ENCODE data around the gene SPSB2. TPM values are rescaled to one million over a fixed set of nuclear protein-coding genes. Genes with fewer than 3 reads are reported as not detected.

SPSB2 gene
- total and polyA plus RNA-seq, 7 donors = 4.6 to 17.4 (median 10.5) TPM

GRCh38 chr12:6834254-6834653, 38.8 kb downstream of the SPSB2 start:
- no peak for TF ChIP-seq EP300 (IDR thresholded peaks at IDR 0.05)
- TF ChIP-seq, protein P1, sequence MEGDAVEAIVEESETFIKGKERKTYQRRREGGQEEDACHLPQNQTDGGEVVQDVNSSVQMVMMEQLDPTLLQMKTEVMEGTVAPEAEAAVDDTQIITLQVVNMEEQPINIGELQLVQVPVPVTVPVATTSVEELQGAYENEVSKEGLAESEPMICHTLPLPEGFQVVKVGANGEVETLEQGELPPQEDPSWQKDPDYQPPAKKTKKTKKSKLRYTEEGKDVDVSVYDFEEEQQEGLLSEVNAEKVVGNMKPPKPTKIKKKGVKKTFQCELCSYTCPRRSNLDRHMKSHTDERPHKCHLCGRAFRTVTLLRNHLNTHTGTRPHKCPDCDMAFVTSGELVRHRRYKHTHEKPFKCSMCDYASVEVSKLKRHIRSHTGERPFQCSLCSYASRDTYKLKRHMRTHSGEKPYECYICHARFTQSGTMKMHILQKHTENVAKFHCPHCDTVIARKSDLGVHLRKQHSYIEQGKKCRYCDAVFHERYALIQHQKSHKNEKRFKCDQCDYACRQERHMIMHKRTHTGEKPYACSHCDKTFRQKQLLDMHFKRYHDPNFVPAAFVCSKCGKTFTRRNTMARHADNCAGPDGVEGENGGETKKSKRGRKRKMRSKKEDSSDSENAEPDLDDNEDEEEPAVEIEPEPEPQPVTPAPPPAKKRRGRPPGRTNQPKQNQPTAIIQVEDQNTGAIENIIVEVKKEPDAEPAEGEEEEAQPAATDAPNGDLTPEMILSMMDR (IDR thresholded peaks at IDR 0.05) = no peak
- TF ChIP-seq POLR2AphosphoS5 (IDR thresholded peaks at IDR 0.05) = no peak
- TF ChIP-seq POLR2A (IDR thresholded peaks at IDR 0.05) = no peak
- Histone ChIP-seq H3K4me3 (no peak overlapping the region), H3K9me3 (no peaks in the 10 kb centered on the region), H3K27ac (no peak overlapping the region), H3K27me3 (no peaks in the 10 kb centered on the region), H3K4me1 (peaks cover 0 to 21% (median 11%) of the 10 kb centered on the region in 4 donors), H3K36me3 (peaks cover 0 to 64% (median 9%) of the 10 kb centered on the region in 4 donors)
- intact Hi-C loops (cut with DNase I) = no loop called here
- DNase-seq = no peak
- WGBS, 2 donors = 69 to 78% methylated on average over 1 of the region's 1 CpG

DNA sequence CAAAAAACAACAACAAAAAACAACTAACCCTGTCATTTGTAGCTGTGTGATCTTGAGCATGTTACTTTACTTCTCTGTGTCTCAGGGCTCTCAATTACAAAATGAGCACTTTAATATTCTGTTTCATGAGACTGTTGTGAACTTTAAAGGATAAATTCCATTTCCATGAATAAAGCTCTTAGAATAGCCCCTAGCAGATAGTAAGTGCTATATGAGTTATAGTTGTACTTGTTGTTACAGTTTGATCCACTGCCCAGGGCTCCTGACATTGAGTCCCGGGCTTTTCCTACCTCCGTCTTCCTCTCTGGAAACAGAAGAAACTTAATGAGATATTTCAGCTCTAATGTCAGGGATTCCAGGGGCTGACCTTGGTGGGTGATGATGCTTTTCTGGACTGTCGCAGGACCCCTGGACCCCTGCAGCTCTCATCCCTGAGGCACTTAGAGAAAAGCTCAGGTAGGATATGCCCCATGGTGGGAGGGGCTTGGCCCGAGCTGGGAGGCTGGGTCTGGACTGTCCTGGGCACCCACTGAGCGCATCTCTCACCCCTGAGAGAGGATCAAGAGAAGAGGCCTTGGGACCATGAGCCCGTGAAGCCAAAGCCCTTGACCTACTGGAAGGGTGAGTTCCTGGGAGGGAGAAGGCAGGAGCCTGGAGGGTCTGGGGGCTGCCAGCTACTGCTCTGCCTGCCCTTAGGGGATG, 39.8 kb downstream of the SPSB2 start:
- Histone ChIP-seq H3K4me3 (no peak overlapping the region), H3K36me3 (peaks cover 0 to 56% (median 9%) of the 10 kb centered on the region in 4 donors), H3K27me3 (no peaks in the 10 kb centered on the region), H3K4me1 (peaks cover 3 to 28% (median 13%) of the 10 kb centered on the region in 4 donors), H3K9me3 (no peaks in the 10 kb centered on the region), H3K27ac (peak overlapping the region in 1 of 4 donors; percentile 58)
- TF ChIP-seq POLR2AphosphoS5 (IDR thresholded peaks at IDR 0.05) (no peak), EP300 (IDR thresholded peaks at IDR 0.05) (no peak), POLR2A (IDR thresholded peaks at IDR 0.05) (no peak)
- TF ChIP-seq, protein P1 (IDR thresholded peaks at IDR 0.05) = no peak
- intact Hi-C loops (cut with DNase I) = no loop called here
- WGBS, 2 donors = 83 to 87% methylated on average over 6 of the region's 6 CpGs
- no peak for DNase-seq

GRCh38 chr12:6832125-6832524, 41.0 kb downstream of the SPSB2 start:
- Histone ChIP-seq H3K9me3 (no peaks in the 10 kb centered on the region), H3K4me3 (no peak overlapping the region), H3K4me1 (peaks cover 3 to 40% (median 24%) of the 10 kb centered on the region in 4 donors), H3K27me3 (no peaks in the 10 kb centered on the region), H3K36me3 (peaks cover 0 to 44% (median 7%) of the 10 kb centered on the region in 4 donors), H3K27ac (no peak overlapping the region)
- intact Hi-C loops (cut with DNase I) = no loop called here
- DNase-seq = no peak
- WGBS, 2 donors = 89 to 90% methylated on average over 4 of the region's 4 CpGs
- TF ChIP-seq, protein P1 (IDR thresholded peaks at IDR 0.05) = no peak
- TF ChIP-seq EP300 (IDR thresholded peaks at IDR 0.05) (no peak), POLR2AphosphoS5 (IDR thresholded peaks at IDR 0.05) (no peak), POLR2A (IDR thresholded peaks at IDR 0.05) (no peak)

GRCh38 chr12:6831450-6831995, 41.6 kb downstream of the SPSB2 start:
- H3K27me3 ChIP-seq = no peaks in the 10 kb centered on the region
- H3K36me3 ChIP-seq = peaks cover 0 to 38% (median 6%) of the 10 kb centered on the region in 4 donors
- TF ChIP-seq POLR2A (IDR thresholded peaks at IDR 0.05) (no peak), EP300 (IDR thresholded peaks at IDR 0.05) (no peak), POLR2AphosphoS5 (IDR thresholded peaks at IDR 0.05) (no peak)
- TF ChIP-seq, protein P1 (IDR thresholded peaks at IDR 0.05) = no peak
- no peaks in the 10 kb centered on the region for H3K9me3 ChIP-seq
- no peak overlapping the region for H3K4me3 ChIP-seq
- DNase-seq = no peak
- H3K4me1 ChIP-seq = peaks cover 3 to 46% (median 28%) of the 10 kb centered on the region in 4 donors
- intact Hi-C loops (cut with DNase I) = no loop called here
- WGBS, 2 donors = 81 to 91% methylated on average over 12 of the region's 12 CpGs
- no peak overlapping the region for H3K27ac ChIP-seq
